Activated naive CD4-positive, alpha-beta T cell treated with Interleukin-2 at 50 U/mL for 16 hours (primary cell): Measurements from ENCODE around the gene SLC34A3.

Experiments used
- DNase-seq: peaks from one replicate; pipeline ENCODE4 v3.0.0-alpha.2; 2020

The SLC34A3 gene

GRCh38 chr9:137198051-137198901 lies 32.4 kb upstream of the SLC34A3 start:
- DNase-seq, result no peak

- no peak for DNase-seq
Measured at GRCh38 chr9:137198902-137199283, 31.8 kb upstream of the SLC34A3 start.

GRCh38 chr9:137199411-137200121 lies 31.1 kb upstream of the SLC34A3 start:
- DNase-seq, result no peak

- peak; percentile 99 for DNase-seq
Measured at GRCh38 chr9:137200311-137201204, 30.1 kb upstream of the SLC34A3 start, which contains the start of gene TPRN. TSS of gene TPRN (minus strand) at chr9:137200741. CDS start at chr9:137200711, 30 bp downstream.

- no peak for DNase-seq
Measured at GRCh38 chr9:137201205-137201868, 29.4 kb upstream of the SLC34A3 start.

GRCh38 chr9:137202966-137203365 lies 27.7 kb upstream of the SLC34A3 start:
- no peak for DNase-seq

GRCh38 chr9:137204731-137205125 lies 26.0 kb upstream of the SLC34A3 start:
- DNase-seq, result no peak

GRCh38 chr9:137205126-137206069 lies 25.3 kb upstream of the SLC34A3 start, which contains the start of the genes NDOR1 and TMEM203:
TSS of gene NDOR1 (plus strand) at chr9:137205700. CDS start at chr9:137205778, 78 bp downstream.
TSS of gene TMEM203 (minus strand) at chr9:137205648. CDS start at chr9:137205414, 234 bp downstream.
- DNase-seq, result peak; percentile 95

GRCh38 chr9:137206602-137207001 lies 24.1 kb upstream of the SLC34A3 start:
- DNase-seq, result no peak

- no peak for DNase-seq
Measured at GRCh38 chr9:137211532-137211931, 19.2 kb upstream of the SLC34A3 start.

- DNase-seq, result no peak
Measured at GRCh38 chr9:137212520-137212919, 18.2 kb upstream of the SLC34A3 start.

GRCh38 chr9:137213160-137214060 lies 17.3 kb upstream of the SLC34A3 start:
- DNase-seq, result no peak

GRCh38 chr9:137214620-137215019 lies 16.1 kb upstream of the SLC34A3 start:
- no peak for DNase-seq

GRCh38 chr9:137215196-137215986 lies 15.3 kb upstream of the SLC34A3 start:
- no peak for DNase-seq

GRCh38 chr9:137216188-137216965 lies 14.3 kb upstream of the SLC34A3 start:
- no peak for DNase-seq

GRCh38 chr9:137217276-137218211 lies 13.2 kb upstream of the SLC34A3 start:
- DNase-seq, result no peak

- no peak for DNase-seq
Measured at GRCh38 chr9:137218212-137218753, 12.4 kb upstream of the SLC34A3 start.
